B cell (primary cell): ENCODE measurements around the gene GPHA2.

Source experiments
- EZH2 ChIP-seq: IDR thresholded peaks from 2 replicates; pipeline ENCODE4 v1.6.1; 2012; ENCODE audit warnings: borderline replicate concordance, low read depth, mild to moderate bottlenecking, moderate library complexity, low read length; ENCODE audit not compliant: insufficient read depth, poor library complexity, severe bottlenecking
- TF ChIP-seq, protein P1 (sequence below): fragments of 200-600 bp; IDR thresholded peaks from one replicate; pipeline ENCODE4 v1.8.0; 2022; ENCODE audit warnings: antibody characterized with exemption, mild to moderate bottlenecking

DNA sequence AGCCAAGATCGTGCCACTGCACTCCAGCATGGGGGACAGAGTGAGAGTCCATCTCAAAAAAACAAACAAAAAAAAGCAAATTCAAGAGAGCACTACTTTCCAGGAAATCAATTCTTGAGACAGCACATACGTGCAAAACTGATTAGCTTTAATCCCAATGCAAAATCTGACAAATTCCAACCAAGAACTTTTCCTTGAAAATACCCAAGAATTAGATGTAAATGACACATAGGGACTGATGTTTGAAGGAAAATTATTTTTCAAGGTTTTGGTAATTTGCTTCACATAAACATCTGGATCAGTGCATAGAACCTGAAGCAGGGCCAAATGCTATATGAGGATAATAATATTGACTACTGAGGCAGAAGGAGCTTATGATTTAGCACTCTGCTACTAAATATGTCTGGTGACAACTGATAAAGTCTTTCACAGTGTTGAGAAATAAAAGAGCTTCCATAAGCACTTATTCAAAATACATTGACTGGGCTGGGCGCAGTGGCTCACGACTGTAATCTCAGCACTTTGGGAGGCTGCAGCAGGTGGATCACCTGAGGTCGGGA, 27.5 kb upstream of the GPHA2 start:
- TF ChIP-seq, protein P1, sequence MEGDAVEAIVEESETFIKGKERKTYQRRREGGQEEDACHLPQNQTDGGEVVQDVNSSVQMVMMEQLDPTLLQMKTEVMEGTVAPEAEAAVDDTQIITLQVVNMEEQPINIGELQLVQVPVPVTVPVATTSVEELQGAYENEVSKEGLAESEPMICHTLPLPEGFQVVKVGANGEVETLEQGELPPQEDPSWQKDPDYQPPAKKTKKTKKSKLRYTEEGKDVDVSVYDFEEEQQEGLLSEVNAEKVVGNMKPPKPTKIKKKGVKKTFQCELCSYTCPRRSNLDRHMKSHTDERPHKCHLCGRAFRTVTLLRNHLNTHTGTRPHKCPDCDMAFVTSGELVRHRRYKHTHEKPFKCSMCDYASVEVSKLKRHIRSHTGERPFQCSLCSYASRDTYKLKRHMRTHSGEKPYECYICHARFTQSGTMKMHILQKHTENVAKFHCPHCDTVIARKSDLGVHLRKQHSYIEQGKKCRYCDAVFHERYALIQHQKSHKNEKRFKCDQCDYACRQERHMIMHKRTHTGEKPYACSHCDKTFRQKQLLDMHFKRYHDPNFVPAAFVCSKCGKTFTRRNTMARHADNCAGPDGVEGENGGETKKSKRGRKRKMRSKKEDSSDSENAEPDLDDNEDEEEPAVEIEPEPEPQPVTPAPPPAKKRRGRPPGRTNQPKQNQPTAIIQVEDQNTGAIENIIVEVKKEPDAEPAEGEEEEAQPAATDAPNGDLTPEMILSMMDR, result no peak
- no peak for TF ChIP-seq EZH2
